HCT116 (cell line): Measurements from ENCODE around the gene TRPV4. TPM values are rescaled to one million over a fixed set of nuclear protein-coding genes. Genes with fewer than 3 reads are reported as not detected.
A peak's percentile ranks its signal among the peaks of the same experiment; 100 is the strongest.

ENCODE experiments used
- ATAC-seq: fragments of 200-7000 bp; cut with Tn5 transposase; 2 replicates; pipeline ENCODE4 v1.9.1; 2020; ENCODE audit warnings: mild to moderate bottlenecking, moderate library complexity
- BruUV-seq: library from RNA; stranded (reverse); fragments of 400-500 nt; replicated peaks from 2 replicates; lab custom pipeline; 2021; lab: Mats Ljungman, UMichigan
- CTCF ChIA-PET: fragments of 300-600 bp; sonication (Branson Sonifier 250); formaldehyde crosslinking; loops from one replicate; lab custom pipeline; 2021; ENCODE audit warnings: antibody characterized with exemption; lab: Charles Lee
- POLR2A ChIA-PET: fragments of 300-600, 350-600 bp; sonication (Branson Sonifier 250); formaldehyde crosslinking; loops from one replicate; lab custom pipeline; 2021; ENCODE audit warnings: antibody characterized with exemption; lab: Charles Lee
- RAD21 ChIA-PET, 2 experiments: fragments of 300-600 bp; sonication (Branson Sonifier 250); formaldehyde crosslinking; loops; one replicate each; lab custom pipeline; 2023; ENCODE audit warnings: low total read pairs in 2 of 2; ENCODE audit not compliant: uncharacterized antibody in 2 of 2, unreplicated experiment in 2 of 2, low non-redundant PET in 1 of 2; lab: Charles Lee
- DNase-seq: peaks from one replicate; pipeline ENCODE4 v3.0.0-alpha.2; 2010; ENCODE audit warnings: low read depth, low spot score
- H2AFZ ChIP-seq: fragments of 200-600 bp; shearing (Covaris generic), sonication (generic); 2 replicates; pipeline ENCODE4 v1.6.1; 2017; ENCODE audit warnings: low read depth, mixed run types, mixed read lengths, antibody characterized with exemption, low read length; ENCODE audit not compliant: poor library complexity, severe bottlenecking
- H3K27ac ChIP-seq: 2 replicates; pipeline ENCODE4 v1.5.1; 2012; ENCODE audit warnings: low read depth, low read length
- H3K27me3 ChIP-seq: fragments of 200-600 bp; sonication (generic); 2 replicates; pipeline ENCODE4 v1.6.1; 2016; ENCODE audit warnings: mixed run types, low read length, mixed read lengths; ENCODE audit not compliant: insufficient read depth
- H3K36me3 ChIP-seq, 2 experiments: fragments of 200-500 bp in 1 of 2; fragments of 200-600 bp in 1 of 2; sonication (Bioruptor generic) in 1 of 2; sonication (generic) in 1 of 2; 2 replicates each; pipeline versions ENCODE4 v1.5.1 to v1.6.1; 2014 to 2016; ENCODE audit warnings: low read length in 2 of 2, inconsistent platforms in 1 of 2, mixed read lengths in 1 of 2, mixed run types in 1 of 2; ENCODE audit not compliant: insufficient read depth in 2 of 2, control insufficient read depth in 1 of 2
- H3K4me1 ChIP-seq, 2 experiments: fragments of 200-600 bp in 1 of 2; sonication (generic) in 1 of 2; 2 replicates each; pipeline versions ENCODE4 v1.5.1 to v1.6.1; 2012 to 2017; ENCODE audit warnings: low read length in 2 of 2, inconsistent platforms in 1 of 2, mild to moderate bottlenecking in 1 of 2, mixed read lengths in 1 of 2, mixed run types in 1 of 2, moderate library complexity in 1 of 2; ENCODE audit not compliant: insufficient read depth in 2 of 2, control insufficient read depth in 1 of 2
- H3K4me2 ChIP-seq: fragments of 200-600 bp; sonication (generic); 2 replicates; pipeline ENCODE4 v1.6.1; 2017; ENCODE audit warnings: mixed run types, low read length, mixed read lengths
- H3K4me3 ChIP-seq, 2 experiments: fragments of 200-600 bp in 1 of 2; sonication (generic) in 1 of 2; replicated peaks in 1 of 2; 2 replicates each; pipeline ENCODE4 v1.5.1; 2011 to 2016; ENCODE audit warnings: low read length in 2 of 2, control low read depth in 1 of 2, low read depth in 1 of 2, mild to moderate bottlenecking in 1 of 2, mixed read lengths in 1 of 2, mixed run types in 1 of 2
- H3K79me2 ChIP-seq: fragments of 200-600 bp; sonication (generic); 2 replicates; pipeline ENCODE4 v1.6.1; 2017; ENCODE audit warnings: mild to moderate bottlenecking, mixed run types, low read length, moderate library complexity, mixed read lengths; ENCODE audit not compliant: insufficient read depth
- H3K9ac ChIP-seq: fragments of 200-600 bp; sonication (generic); 2 replicates; pipeline ENCODE4 v1.6.1; 2016; ENCODE audit warnings: low read length, mixed read lengths
- H3K9me2 ChIP-seq: fragments of 200-600 bp; sonication (generic), shearing (Covaris generic); 2 replicates; pipeline ENCODE4 v1.6.1; 2017; ENCODE audit warnings: mixed run types, mild to moderate bottlenecking, moderate library complexity; ENCODE audit not compliant: insufficient read depth
- H3K9me3 ChIP-seq, 2 experiments: fragments of 200-500 bp in 1 of 2; fragments of 200-600 bp in 1 of 2; sonication (Bioruptor generic) in 1 of 2; sonication (generic) in 1 of 2; 2 replicates each; pipeline ENCODE4 v1.6.1; 2014 to 2017; ENCODE audit warnings: low read length in 2 of 2, mixed read lengths in 2 of 2, inconsistent platforms in 1 of 2, low read depth in 1 of 2, mild to moderate bottlenecking in 1 of 2, mixed run types in 1 of 2, moderate library complexity in 1 of 2; ENCODE audit not compliant: control insufficient read depth in 1 of 2, insufficient read depth in 1 of 2
- H4K20me1 ChIP-seq: fragments of 200-600 bp; sonication (generic), shearing (Covaris generic); 2 replicates; pipeline ENCODE4 v1.6.1; 2017; ENCODE audit warnings: mixed run types, mild to moderate bottlenecking, moderate library complexity; ENCODE audit not compliant: insufficient read depth
- CBX3 ChIP-seq: IDR thresholded peaks from 2 replicates; pipeline ENCODE4 v1.6.1; 2012; ENCODE audit warnings: low read depth
- CEBPB ChIP-seq: IDR thresholded peaks from 2 replicates; pipeline ENCODE4 v1.6.1; 2012; ENCODE audit warnings: low read depth
- EGR1 ChIP-seq: IDR thresholded peaks from 2 replicates; pipeline ENCODE4 v1.6.1; 2012; ENCODE audit warnings: low read depth
- ELF1 ChIP-seq: IDR thresholded peaks from 2 replicates; pipeline ENCODE4 v1.6.1; 2012; ENCODE audit warnings: low read depth, borderline replicate concordance
- EZH2 ChIP-seq: fragments of 200-600 bp; sonication (generic); IDR thresholded peaks from 2 replicates; pipeline ENCODE4 v1.6.1; 2017; ENCODE audit warnings: antibody characterized with exemption, mixed run types
- EZH2phosphoT487 ChIP-seq: fragments of 200-600 bp; IDR thresholded peaks from 2 replicates; pipeline ENCODE4 v1.6.1; 2018; ENCODE audit warnings: antibody characterized with exemption, borderline replicate concordance
- JUND ChIP-seq: IDR thresholded peaks from 2 replicates; pipeline ENCODE4 v1.6.1; 2012
- MAX ChIP-seq: IDR thresholded peaks from 2 replicates; pipeline ENCODE4 v1.6.1; 2012
- POLR2A ChIP-seq: IDR thresholded peaks from 2 replicates; pipeline ENCODE4 v1.7.0; 2011; ENCODE audit warnings: borderline replicate concordance; ENCODE audit not compliant: insufficient read depth, insufficient read length; ENCODE audit errors: extremely low read depth
- POLR2AphosphoS5 ChIP-seq: IDR thresholded peaks from 2 replicates; pipeline ENCODE4 v1.6.1; 2011; ENCODE audit warnings: mild to moderate bottlenecking, low read depth, low read length, moderate library complexity
- RAD21 ChIP-seq: IDR thresholded peaks from 2 replicates; pipeline ENCODE4 v1.6.1; 2012; ENCODE audit warnings: low read depth, mild to moderate bottlenecking
- SIN3A ChIP-seq: IDR thresholded peaks from 2 replicates; pipeline ENCODE4 v1.6.1; 2012; ENCODE audit warnings: low read depth
- SP1 ChIP-seq: IDR thresholded peaks from 2 replicates; pipeline ENCODE4 v1.6.1; 2012; ENCODE audit warnings: low read depth
- YY1 ChIP-seq: IDR thresholded peaks from 2 replicates; pipeline ENCODE4 v1.6.1; 2011; ENCODE audit warnings: low read length, low read depth, moderate library complexity, mild to moderate bottlenecking; ENCODE audit not compliant: insufficient replicate concordance; ENCODE audit errors: extremely low read depth
- ZBTB33 ChIP-seq: IDR thresholded peaks from 2 replicates; pipeline ENCODE4 v1.6.1; 2011; ENCODE audit warnings: mild to moderate bottlenecking, low read length, moderate library complexity; ENCODE audit not compliant: insufficient replicate concordance; ENCODE audit errors: extremely low read depth
- ZFX ChIP-seq: fragments of 450-650 bp; IDR thresholded peaks from 2 replicates; pipeline ENCODE4 v1.6.1; 2017
- ZNF274 ChIP-seq: fragments of 200-500 bp; sonication (Bioruptor generic); IDR thresholded peaks from 2 replicates; pipeline ENCODE4 v1.6.1; 2014; ENCODE audit warnings: mild to moderate bottlenecking, low read depth, low read length, inconsistent platforms
- intact Hi-C: fragments of 100-400 bp; cut with micrococcal nuclease; formaldehyde crosslinking; loops from 2 replicates; pipeline ENCODE4 v1.10.0; 2022
- total RNA-seq: library from RNA; stranded (reverse); gene quantifications from one replicate; pipeline ENCODE4 v1.2.1, GENCODE V29; 2021; ENCODE audit not compliant: unreplicated experiment
- TF ChIP-seq, protein P1 (sequence below), 3 experiments: fragments of 200-600 bp in 1 of 3; sonication (generic) in 1 of 3; IDR thresholded peaks in 2 of 3; conservative IDR thresholded peaks in 1 of 3; 2 replicates each; pipeline ENCODE4 v1.5.1; 2012 to 2017; ENCODE audit warnings: low read depth in 2 of 3, low read length in 2 of 3, antibody characterized with exemption in 1 of 3, borderline replicate concordance in 1 of 3, control low read depth in 1 of 3, mild to moderate bottlenecking in 1 of 3, mixed read lengths in 1 of 3, mixed run types in 1 of 3, moderate library complexity in 1 of 3; ENCODE audit not compliant: insufficient read depth in 1 of 3
- TF ChIP-seq, protein P2 (sequence below): IDR thresholded peaks from 2 replicates; pipeline ENCODE4 v1.6.1; 2012

Gene TRPV4
- total RNA-seq, 1 experiment from 2014 or later: 0.54 TPM

DNA sequence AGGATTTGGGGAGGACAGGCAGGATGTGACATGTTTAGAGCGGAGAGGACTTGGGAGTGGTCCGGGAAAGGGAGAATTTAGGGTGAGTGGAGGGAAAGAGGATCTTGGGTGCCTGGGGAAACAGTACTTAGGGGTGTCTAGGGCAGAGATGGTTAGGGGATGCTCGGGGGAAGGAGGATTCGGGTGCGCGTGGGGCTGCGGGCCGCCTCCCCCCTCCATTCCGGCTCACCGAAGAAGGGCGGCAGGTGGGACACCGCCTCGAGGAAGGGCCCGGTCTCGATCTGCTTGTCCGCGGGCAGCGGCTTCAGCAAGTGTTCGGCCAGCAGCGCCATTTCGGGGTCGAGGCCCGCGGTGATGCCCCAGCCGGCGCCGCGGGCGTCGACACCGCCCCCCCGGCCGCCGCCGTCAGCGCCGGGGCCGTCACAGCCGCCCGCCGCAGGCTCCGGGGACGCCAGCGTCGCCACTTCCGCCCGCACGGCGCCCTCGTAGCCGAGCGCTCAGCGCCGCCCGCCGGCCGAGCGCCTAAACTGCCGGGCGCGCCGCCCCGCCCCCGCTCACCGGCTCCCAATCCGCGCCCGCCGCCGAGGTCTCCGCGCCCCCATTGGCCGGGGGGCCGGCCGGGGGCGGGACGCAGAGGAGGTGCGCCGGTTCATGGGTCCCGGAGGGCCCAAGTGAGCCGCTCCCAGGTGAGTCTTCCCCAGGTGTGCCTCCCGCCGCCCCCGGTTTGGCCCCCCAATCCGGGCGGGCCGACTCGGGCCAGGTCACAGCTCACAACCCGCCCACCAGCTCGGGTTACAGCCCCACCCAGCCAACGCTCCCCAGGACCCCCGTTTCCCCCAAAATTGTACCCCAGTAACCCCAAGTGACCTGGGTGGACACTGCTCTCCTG, 47.1 kb upstream of the TRPV4 start, which contains the start of gene GLTP:
GLTP (minus strand) TSS at position 499 of the 889 bp plus-strand sequence; CDS start at position 332, 167 bp downstream.
- intact Hi-C loops: loop anchor here (2.0 kb wide), 1 partner anchor 75 kb away; no protein-coding TSS in a partner anchor
- ChIA-PET CTCF (no interaction called here), POLR2A (no interaction called here), RAD21 (no interaction called here)
- no peaks in the 10 kb centered on the region for H4K20me1 ChIP-seq
- peaks cover 30% of the 10 kb centered on the region for H3K79me2 ChIP-seq
- peak within 1 kb of the TSS; percentile 79 to 94 for H3K4me3 ChIP-seq
- ATAC-seq: peak; percentile 95
- peak; percentile 45 for DNase-seq
- peak within 1 kb of the TSS; percentile 82 for H2AFZ ChIP-seq
- H3K27ac ChIP-seq: peak within 1 kb of the TSS; percentile 35; the same call in 1 of the 2 replicates
- no peaks in the 10 kb centered on the region for H3K27me3 ChIP-seq
- peak within 1 kb of the TSS; percentile 96 for H3K4me2 ChIP-seq
- no TSS peak for BruUV-seq
- H3K4me1 ChIP-seq: peaks cover 17 to 34% of the 10 kb centered on the region in 2 experiments
- H3K9me2 ChIP-seq: no peaks in the 10 kb centered on the region
- H3K36me3 ChIP-seq: no peaks in the 10 kb centered on the region
- peak within 1 kb of the TSS; percentile 75 for H3K9ac ChIP-seq
- no peaks in the 10 kb centered on the region for H3K9me3 ChIP-seq
- TF ChIP-seq, protein P1, sequence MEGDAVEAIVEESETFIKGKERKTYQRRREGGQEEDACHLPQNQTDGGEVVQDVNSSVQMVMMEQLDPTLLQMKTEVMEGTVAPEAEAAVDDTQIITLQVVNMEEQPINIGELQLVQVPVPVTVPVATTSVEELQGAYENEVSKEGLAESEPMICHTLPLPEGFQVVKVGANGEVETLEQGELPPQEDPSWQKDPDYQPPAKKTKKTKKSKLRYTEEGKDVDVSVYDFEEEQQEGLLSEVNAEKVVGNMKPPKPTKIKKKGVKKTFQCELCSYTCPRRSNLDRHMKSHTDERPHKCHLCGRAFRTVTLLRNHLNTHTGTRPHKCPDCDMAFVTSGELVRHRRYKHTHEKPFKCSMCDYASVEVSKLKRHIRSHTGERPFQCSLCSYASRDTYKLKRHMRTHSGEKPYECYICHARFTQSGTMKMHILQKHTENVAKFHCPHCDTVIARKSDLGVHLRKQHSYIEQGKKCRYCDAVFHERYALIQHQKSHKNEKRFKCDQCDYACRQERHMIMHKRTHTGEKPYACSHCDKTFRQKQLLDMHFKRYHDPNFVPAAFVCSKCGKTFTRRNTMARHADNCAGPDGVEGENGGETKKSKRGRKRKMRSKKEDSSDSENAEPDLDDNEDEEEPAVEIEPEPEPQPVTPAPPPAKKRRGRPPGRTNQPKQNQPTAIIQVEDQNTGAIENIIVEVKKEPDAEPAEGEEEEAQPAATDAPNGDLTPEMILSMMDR (IDR thresholded peaks at IDR 0.05 in 2 of 3, conservative IDR thresholded peaks at IDR 0.05 in 1 of 3; ENCODE audit: borderline replicate concordance in 1 of 3, insufficient read depth in 1 of 3, low read depth in 2 of 3, low read length in 2 of 3): peak; percentile 12 to 27 (median 24); a peak in 3 of 6 replicates
- TF ChIP-seq EZH2phosphoT487 (no peak), RAD21 (peak; percentile 54), POLR2AphosphoS5 (peak; percentile 79), EGR1 (peak; percentile 73), EZH2 (no peak), JUND (no peak), ELF1 (no peak), ZNF274 (no peak), SIN3A (no peak), POLR2A (no peak), CBX3 (no peak), ZBTB33 (peak; percentile 11), CEBPB (no peak), MAX (no peak), ZFX (peak; percentile 35; the same call in 1 of the 2 replicates), SP1 (no peak), YY1 (no peak)
- TF ChIP-seq, protein P2, sequence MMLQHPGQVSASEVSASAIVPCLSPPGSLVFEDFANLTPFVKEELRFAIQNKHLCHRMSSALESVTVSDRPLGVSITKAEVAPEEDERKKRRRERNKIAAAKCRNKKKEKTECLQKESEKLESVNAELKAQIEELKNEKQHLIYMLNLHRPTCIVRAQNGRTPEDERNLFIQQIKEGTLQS: no peak
